NCI-H146 treated with DMSO at 0.1 percent for 48 hours (cell line): ENCODE measurements around the gene SCMH1.

Source experiments
- DNase-seq: peaks from one replicate; lab custom pipeline; 2025; ENCODE audit not compliant: unreplicated experiment; lab: John Stamatoyannopoulos, UW

Gene SCMH1

DNA sequence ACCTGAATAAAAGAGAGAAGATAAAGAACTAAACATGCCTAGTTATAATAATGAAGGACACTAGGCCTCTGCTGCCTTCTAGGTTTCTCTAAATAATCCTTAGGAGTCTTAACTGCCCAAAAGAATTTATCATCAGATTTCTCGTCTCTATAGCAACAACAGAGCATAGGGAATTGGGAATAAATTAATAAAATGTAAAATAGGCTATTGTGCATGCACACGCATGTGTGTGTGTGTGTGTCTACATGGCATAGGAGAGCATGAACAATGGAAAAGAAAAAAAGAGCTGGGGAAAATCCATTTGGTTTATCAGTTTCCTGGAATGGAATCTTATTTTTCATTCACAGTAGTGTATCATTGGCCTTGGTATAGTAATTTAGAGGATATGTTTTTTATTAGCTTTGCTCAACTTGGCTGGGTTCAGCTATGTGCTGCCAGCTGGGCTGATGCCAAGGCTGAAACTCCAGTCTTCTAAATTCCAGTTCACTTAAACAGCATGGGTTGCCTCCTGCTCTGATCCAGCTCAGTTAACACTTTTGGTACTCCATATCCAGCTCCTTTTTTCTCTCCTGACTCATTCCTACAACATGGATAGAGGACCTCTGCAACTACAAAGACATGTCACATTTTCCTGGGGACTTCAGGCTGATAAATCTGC is 140.0 kb downstream of the SCMH1 start:
- DNase-seq = no peak

- DNase-seq = no peak
Observed at GRCh38 chr1:41101076-41101475, 141.0 kb downstream of the SCMH1 start.

GRCh38 chr1:41100170-41100569 is 141.9 kb downstream of the SCMH1 start:
- DNase-seq = no peak

DNA sequence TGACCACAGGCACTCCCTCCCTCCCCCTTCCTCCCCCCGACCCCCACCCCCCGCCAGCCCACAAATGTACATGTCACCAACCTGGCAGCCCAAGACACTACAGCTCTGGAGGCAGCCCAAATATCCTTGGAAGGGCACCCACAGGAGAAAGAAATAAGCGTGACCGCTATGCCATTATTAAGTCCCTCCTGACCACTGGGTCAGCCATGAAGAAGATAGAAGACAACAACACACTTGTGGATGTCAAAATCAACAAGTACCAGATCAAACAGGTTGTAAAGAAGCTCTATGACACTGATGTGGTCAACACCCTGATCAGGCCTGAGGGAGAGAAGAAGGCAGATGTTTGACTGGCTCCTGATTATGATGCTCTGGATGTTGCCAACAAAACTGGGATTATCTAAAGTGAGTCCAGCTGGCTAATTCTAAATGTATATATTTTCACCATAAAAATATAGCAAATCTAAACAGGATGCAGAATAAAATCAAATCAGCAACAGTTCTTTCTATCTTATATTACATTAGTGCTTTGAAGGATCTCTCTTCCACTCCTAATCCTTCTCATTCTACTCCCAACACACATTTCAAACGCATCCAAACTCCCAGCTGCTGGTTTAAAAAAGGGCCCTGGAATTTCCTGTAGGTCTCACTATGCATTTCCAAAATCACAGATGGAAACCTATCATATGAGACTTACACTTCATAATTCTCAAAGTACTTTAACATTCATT is 143.2 kb downstream of the SCMH1 start:
- DNase-seq = no peak

DNA sequence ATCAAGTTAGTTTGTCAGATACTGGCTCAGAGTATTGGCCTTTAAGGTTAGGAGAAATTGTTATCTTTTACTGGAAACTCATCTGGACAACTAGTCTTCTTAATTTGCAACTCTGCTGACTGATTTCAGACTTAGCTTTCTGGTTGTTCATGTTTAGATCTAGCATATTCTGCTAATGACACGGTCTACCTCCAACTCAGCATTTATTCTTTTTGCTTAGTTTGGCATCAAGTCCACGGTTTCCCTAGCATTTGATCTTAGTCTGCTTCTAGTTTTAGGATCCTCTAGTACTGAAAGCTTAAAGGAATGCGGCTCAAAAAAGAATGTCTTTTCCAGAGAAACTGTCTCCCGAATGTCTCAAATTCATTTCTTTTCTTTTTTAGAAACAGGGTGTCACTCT is 145.0 kb downstream of the SCMH1 start:
- no peak for DNase-seq

DNA sequence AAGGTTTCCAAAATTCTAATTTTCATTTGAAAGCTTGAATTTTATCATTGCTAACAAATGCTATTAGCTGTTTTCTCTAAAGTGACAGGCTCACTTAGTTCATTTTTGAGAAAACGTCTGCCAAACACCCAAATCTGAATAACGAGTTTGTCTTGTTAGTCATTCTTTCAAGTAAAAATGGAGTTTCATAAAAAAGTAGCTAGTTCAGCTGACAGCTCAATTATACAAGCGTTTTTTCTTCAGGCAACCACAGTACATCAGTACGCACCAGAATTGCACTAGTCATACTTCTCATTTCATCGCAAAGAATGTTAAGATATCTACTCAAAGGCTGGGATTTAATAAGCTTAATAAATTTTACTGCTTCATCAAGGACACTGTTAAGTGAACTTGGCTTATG is 148.3 kb downstream of the SCMH1 start:
- DNase-seq = no peak

- DNase-seq = no peak
Observed at GRCh38 chr1:41086921-41087320, 155.2 kb downstream of the SCMH1 start.

DNA sequence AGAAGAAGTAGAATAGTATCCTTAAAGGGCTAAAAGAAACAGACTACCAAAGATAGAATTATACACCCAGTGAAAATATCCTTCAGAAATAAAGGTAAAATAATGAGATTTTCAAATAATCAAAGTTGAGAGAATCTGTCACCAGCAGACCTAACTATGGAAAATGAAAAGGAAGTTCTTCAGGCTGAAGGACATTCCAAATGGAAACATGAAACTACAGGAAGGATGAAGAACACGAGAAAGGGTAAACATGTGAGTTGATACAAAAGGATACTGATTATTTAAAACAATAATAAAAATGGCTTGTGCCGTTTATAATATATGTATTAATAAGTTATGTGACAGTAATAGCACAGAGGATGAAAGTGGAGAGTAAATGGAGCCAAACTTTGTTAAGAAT is 163.5 kb downstream of the SCMH1 start:
- DNase-seq = no peak

- DNase-seq = no peak
Observed at GRCh38 chr1:41078193-41078592, 163.9 kb downstream of the SCMH1 start.

- no peak for DNase-seq
Observed at GRCh38 chr1:41073971-41074370, 168.1 kb downstream of the SCMH1 start.

DNA sequence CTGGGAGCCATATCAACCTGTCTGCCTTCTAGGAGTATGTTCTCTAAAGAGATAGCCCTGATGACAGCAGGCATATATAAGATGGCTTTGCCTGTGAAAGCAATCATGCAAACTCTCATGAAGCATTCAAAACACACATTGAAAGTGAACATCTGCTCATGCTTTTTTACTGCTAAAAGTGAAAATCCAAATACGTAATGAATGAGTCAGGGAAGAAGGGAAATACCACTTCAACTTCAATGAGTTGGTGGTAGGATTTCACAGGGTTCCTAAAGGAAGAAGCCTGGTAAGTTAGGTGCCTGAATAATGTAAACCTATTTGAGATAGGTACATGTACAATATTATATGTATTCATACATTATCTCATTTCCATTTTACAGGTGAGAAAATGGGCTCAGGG is 170.1 kb downstream of the SCMH1 start:
- DNase-seq = no peak

GRCh38 chr1:41056907-41057306 is 185.2 kb downstream of the SCMH1 start:
- DNase-seq = no peak

DNA sequence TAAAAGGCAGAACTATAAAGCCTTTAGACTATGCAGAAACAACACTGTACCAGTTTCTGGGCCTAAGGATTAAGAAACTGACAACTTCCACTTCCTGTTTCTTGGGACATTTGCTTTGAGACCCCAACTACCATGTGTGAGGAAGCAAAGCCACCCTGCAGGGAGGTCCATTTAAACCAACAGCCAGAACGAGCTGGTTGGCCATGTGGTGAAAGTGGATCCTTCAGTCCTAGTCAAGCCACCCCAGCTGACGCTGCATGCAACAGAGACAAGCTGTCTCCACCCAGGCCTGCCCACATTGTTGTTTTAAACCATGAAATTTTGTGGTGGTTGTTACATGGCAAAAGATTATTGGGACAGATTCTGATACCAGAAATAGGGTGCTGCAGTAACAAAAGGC is 188.8 kb downstream of the SCMH1 start:
- DNase-seq = no peak

DNA sequence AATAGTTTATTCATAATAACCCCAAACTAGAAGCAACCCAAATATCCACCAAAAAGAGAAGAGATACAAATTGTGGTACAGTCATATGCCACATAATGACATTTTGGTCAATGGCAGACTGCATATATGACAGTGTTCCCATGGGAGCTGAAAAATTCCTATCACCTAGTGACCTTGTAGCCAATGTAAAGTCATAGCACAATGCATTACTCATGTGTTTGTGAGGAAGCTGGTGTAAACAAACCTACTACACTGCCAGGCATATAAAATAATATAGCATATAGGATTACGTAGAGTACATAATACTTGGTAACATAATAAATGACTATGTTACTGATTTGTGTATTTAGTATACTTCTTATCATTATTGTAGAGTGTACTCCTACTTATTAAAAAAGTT is 191.1 kb downstream of the SCMH1 start:
- DNase-seq = no peak

DNA sequence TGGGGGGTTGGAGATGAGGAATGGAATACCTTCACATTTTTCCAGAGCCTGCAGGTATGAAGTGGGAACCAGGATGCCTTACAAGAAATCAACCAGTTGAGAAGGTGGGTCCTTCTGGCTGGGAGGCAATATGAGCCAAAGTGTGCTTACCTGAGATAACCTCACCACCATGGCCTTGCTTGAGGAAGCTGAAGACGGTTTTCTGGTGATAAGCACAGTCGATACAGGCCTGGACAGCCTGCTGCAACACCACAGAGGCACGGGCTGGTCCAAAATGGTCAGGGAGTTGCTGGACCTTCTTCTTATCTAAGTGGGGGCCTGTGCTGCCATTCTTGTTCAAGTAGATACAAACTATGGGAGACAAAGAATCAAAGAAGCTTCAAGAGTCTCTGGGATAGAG is 193.6 kb downstream of the SCMH1 start:
- no peak for DNase-seq

- no peak for DNase-seq
Observed at GRCh38 chr1:41046347-41046775, 195.7 kb downstream of the SCMH1 start.

DNA sequence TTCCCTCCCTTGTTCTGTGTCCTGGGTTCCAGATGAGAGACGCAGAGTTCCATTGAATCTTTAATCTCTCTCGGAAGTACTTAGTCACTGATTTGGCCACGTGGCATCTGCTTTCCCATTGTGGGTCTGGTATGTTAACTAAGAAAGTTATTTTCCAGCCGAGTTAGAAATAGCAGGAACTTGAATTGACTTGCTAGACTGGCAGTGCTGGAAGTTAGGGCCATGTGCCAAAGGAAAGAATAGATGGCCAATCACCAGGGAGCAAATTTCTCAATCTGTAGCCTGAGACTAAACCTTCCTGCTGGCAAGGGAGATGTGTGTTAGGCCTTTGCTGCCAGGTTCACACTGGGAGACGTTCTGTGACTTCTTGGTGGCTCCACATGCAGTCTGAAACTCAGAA is 196.4 kb downstream of the SCMH1 start:
- no peak for DNase-seq

- no peak for DNase-seq
Observed at GRCh38 chr1:41044187-41044586, 197.9 kb downstream of the SCMH1 start.

DNA sequence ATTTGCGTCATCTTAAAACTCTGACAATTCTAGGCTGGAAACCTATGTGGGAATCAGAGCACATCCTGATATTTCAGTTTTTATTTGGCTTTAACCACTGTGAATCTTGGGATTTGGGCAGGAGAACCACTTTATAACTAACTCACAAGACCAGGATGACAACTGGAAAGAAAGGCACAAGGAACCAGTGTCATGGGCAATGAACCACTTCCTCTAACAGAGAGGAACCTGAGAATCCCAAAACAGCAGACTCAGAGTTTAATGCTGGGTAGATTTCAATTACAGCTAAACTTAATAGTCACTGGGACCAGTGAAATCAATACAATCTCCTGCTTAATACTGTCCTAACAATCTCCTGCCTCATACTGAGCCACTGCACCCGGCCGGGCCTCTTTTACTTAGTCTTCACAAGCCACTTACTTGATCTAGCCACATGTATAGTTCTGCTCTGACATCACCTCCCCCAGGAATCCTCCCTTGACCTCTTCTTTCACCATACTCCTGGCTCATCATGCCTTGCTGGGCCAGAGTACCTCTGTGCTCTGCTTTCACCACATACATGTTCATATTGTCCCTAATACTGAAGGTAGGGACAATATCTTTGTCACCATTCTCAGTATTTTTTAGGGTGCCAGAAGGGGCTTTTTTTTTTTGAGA is 200.4 kb downstream of the SCMH1 start:
- DNase-seq = no peak

- DNase-seq = no peak
Observed at GRCh38 chr1:41038110-41038509, 204.0 kb downstream of the SCMH1 start.

- no peak for DNase-seq
Observed at GRCh38 chr1:41037116-41037903, 204.8 kb downstream of the SCMH1 start.

DNA sequence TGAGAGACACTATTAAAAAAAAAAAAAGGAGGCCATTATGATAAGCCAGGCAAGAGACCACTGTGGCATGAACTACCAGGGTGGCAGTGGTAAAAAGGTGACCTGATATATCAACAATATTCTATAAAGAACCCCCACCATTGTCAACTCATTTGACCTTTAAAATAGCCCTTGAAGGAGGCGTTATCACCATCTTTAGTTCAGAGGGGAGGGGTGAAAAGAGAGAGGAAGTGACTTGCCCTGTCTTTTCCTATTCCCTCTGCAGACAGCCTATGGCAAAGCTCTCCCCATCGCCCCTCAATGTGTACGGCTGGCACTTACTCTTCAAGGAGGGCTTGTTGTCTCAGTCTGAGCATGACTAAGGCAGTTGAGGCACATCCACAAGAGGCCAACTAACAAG is 208.8 kb downstream of the SCMH1 start:
- DNase-seq = no peak
